Effector memory CD4-positive, alpha-beta T cell (primary cell): ENCODE results near the gene SEMA3D.

Experiments
- DNase-seq, 3 donors: peaks; one replicate each; pipeline ENCODE4 v3.0.0-alpha.2; 2020
- H3K27ac ChIP-seq: 2 replicates; pipeline ENCODE4 v1.7.0; 2013; ENCODE audit warnings: mild to moderate bottlenecking, low read length, moderate library complexity; ENCODE audit not compliant: insufficient read depth, poor library complexity, severe bottlenecking
- H3K27me3 ChIP-seq: replicated peaks from 2 replicates; pipeline ENCODE4 v1.7.0; 2013; ENCODE audit warnings: mild to moderate bottlenecking, low read length; ENCODE audit not compliant: insufficient read depth, control insufficient read depth, poor library complexity, severe bottlenecking
- H3K36me3 ChIP-seq: 2 replicates; pipeline ENCODE4 v1.7.0; 2013; ENCODE audit warnings: mild to moderate bottlenecking, low read length, moderate library complexity; ENCODE audit not compliant: control insufficient read depth, insufficient read depth
- H3K4me1 ChIP-seq: 2 replicates; pipeline ENCODE4 v1.7.0; 2013; ENCODE audit warnings: low read length, mild to moderate bottlenecking; ENCODE audit not compliant: control insufficient read depth, insufficient read depth, poor library complexity, severe bottlenecking
- H3K4me3 ChIP-seq: 2 replicates; pipeline ENCODE4 v1.7.0; 2013; ENCODE audit warnings: low read length, low read depth, mild to moderate bottlenecking; ENCODE audit not compliant: insufficient read depth, poor library complexity, severe bottlenecking
- H3K9me3 ChIP-seq: 2 replicates; pipeline ENCODE4 v1.7.0; 2013; ENCODE audit warnings: mild to moderate bottlenecking, low read length, moderate library complexity; ENCODE audit not compliant: control insufficient read depth

SEMA3D gene

GRCh38 chr7:85055196-85055595, 131.7 kb downstream of the SEMA3D start:
- Histone ChIP-seq H3K4me3 (no peak overlapping the region), H3K27me3 (no peaks in the 10 kb centered on the region), H3K9me3 (no peaks in the 10 kb centered on the region), H3K4me1 (no peaks in the 10 kb centered on the region), H3K27ac (no peak overlapping the region), H3K36me3 (no peaks in the 10 kb centered on the region)
- DNase-seq, result no peak

- Histone ChIP-seq H3K27me3 (no peaks in the 10 kb centered on the region), H3K9me3 (no peaks in the 10 kb centered on the region), H3K4me1 (no peaks in the 10 kb centered on the region), H3K36me3 (no peaks in the 10 kb centered on the region), H3K4me3 (no peak overlapping the region), H3K27ac (no peak overlapping the region)
- DNase-seq, result no peak
Measured at GRCh38 chr7:85054306-85054705, 132.6 kb downstream of the SEMA3D start.

GRCh38 chr7:85052894-85053293, 134.0 kb downstream of the SEMA3D start:
- H3K27me3 ChIP-seq, result no peaks in the 10 kb centered on the region
- DNase-seq, result no peak
- no peak overlapping the region for H3K27ac ChIP-seq
- H3K9me3 ChIP-seq, result no peaks in the 10 kb centered on the region
- H3K36me3 ChIP-seq, result no peaks in the 10 kb centered on the region
- H3K4me3 ChIP-seq, result no peak overlapping the region
- no peaks in the 10 kb centered on the region for H3K4me1 ChIP-seq

- H3K27ac ChIP-seq, result no peak overlapping the region
- H3K4me3 ChIP-seq, result no peak overlapping the region
- H3K4me1 ChIP-seq, result no peaks in the 10 kb centered on the region
- H3K27me3 ChIP-seq, result no peaks in the 10 kb centered on the region
- no peaks in the 10 kb centered on the region for H3K36me3 ChIP-seq
- no peaks in the 10 kb centered on the region for H3K9me3 ChIP-seq
- DNase-seq, result no peak
Measured at GRCh38 chr7:85052056-85052737, 134.7 kb downstream of the SEMA3D start.

- Histone ChIP-seq H3K27me3 (no peaks in the 10 kb centered on the region), H3K27ac (no peak overlapping the region), H3K4me1 (no peaks in the 10 kb centered on the region), H3K9me3 (no peaks in the 10 kb centered on the region), H3K36me3 (no peaks in the 10 kb centered on the region), H3K4me3 (no peak overlapping the region)
- no peak for DNase-seq
Measured at GRCh38 chr7:85046534-85046933, 140.3 kb downstream of the SEMA3D start.

GRCh38 chr7:85041605-85042216, 145.1 kb downstream of the SEMA3D start:
- Histone ChIP-seq H3K9me3 (no peaks in the 10 kb centered on the region), H3K4me1 (no peaks in the 10 kb centered on the region), H3K4me3 (no peak overlapping the region), H3K27me3 (no peaks in the 10 kb centered on the region), H3K36me3 (no peaks in the 10 kb centered on the region), H3K27ac (no peak overlapping the region)
- DNase-seq, result no peak

DNA sequence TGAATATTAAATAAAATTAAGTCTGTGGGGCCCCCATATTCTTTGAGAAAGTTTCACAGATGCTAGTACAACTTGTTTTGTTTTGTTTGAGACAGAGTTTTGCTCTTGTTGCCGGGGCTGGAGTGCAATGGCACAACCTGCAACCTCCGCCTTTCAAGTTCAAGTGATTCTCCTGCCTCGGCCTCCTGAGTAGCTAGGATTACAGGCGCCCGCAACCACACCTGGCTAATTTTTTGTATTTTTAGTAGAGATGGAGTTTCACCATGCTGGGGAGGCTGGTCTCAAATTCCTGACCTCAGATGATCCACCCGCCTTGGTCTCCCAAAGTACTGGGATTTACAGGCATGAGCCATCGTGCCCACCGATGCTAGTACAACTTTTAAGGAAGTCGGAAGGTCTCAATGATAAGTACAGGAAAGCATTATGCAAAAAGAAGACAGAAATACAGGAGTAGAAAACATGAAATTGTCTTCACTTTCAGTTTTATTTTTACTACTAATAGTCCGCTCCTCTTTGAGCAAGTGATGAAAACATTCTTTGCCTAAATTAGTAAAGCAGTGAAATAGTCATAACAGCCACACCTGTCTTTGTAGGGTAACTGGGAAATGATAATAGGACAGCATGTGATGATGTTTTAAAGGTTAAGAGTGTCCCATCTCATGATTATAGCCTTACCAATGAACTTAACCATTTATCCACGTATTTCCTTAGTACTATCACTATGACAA, 147.5 kb downstream of the SEMA3D start:
- H3K9me3 ChIP-seq, result no peaks in the 10 kb centered on the region
- no peaks in the 10 kb centered on the region for H3K4me1 ChIP-seq
- H3K27ac ChIP-seq, result no peak overlapping the region
- no peak overlapping the region for H3K4me3 ChIP-seq
- DNase-seq, result no peak
- H3K27me3 ChIP-seq, result no peaks in the 10 kb centered on the region
- no peaks in the 10 kb centered on the region for H3K36me3 ChIP-seq

DNA sequence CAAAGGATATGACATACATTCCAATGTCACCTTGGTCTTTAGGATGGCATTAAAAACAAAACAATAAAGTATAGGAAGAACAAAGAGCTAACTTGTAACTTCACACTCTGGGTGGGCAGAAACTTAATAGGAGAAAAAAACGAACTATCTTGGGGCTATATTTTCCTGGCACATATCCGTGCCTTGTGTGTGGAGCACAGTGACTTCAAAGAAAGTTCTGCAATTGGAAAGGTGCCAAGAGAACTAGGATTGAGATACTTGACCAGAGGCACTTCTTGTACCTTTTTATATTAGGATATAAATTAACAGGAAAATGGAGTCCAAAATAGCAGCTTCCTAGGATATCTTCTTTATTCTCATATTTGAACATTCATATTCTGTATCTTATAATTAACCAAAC, 148.4 kb downstream of the SEMA3D start:
- Histone ChIP-seq H3K27me3 (no peaks in the 10 kb centered on the region), H3K27ac (no peak overlapping the region)

DNA sequence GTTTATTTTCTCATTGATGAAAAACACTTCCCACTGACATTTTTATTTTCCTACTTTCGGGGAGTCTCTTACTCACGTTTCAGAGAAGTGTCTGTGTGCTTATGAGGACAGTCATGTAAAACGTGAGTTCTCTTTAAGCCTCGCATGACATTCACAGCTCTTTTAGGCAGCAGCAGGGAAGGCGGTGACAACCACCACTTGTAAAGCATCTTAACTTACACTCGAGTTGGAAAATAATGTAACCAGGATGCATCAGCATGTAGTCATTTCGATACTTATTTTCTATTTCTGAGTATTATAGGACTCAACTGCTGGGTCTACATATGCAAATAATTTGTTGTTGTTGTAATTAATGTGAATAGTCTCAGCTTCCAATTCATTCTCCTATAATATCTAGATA, 153.6 kb downstream of the SEMA3D start:
- no peak for DNase-seq

More for the DNA sequence above, 148.4 kb downstream of the SEMA3D start:
- H3K4me1 ChIP-seq, result no peaks in the 10 kb centered on the region
- no peak for DNase-seq
- no peak overlapping the region for H3K4me3 ChIP-seq
- no peaks in the 10 kb centered on the region for H3K36me3 ChIP-seq
- no peaks in the 10 kb centered on the region for H3K9me3 ChIP-seq

GRCh38 chr7:85031475-85031874, 155.4 kb downstream of the SEMA3D start:
- Histone ChIP-seq H3K27me3 (no peaks in the 10 kb centered on the region), H3K9me3 (no peaks in the 10 kb centered on the region), H3K36me3 (no peaks in the 10 kb centered on the region), H3K4me3 (no peak overlapping the region), H3K4me1 (no peaks in the 10 kb centered on the region), H3K27ac (no peak overlapping the region)
- no peak for DNase-seq

More for the DNA sequence above, 153.6 kb downstream of the SEMA3D start:
- Histone ChIP-seq H3K27me3 (no peaks in the 10 kb centered on the region), H3K4me1 (no peaks in the 10 kb centered on the region), H3K9me3 (no peaks in the 10 kb centered on the region), H3K27ac (no peak overlapping the region), H3K36me3 (no peaks in the 10 kb centered on the region), H3K4me3 (no peak overlapping the region)
